ENCODE measurements around the gene ULBP2.

- TF ChIP-seq CTCF (conservative IDR thresholded peaks at IDR 0.05) (no peak), EZH2 (IDR thresholded peaks at IDR 0.05; ENCODE audit: low read depth) (no peak)
Measured at GRCh38 chr6:149984773-149985172, 43.0 kb downstream of the ULBP2 start.

Measured in PC-9 (cell line).